ENCODE results near the gene PRPF6.

GRCh38 chr20:64073476-64074183 lies 92.7 kb downstream of the PRPF6 start:
- TF ChIP-seq CTCF (IDR thresholded peaks at IDR 0.05) (no peak), EZH2 (IDR thresholded peaks at IDR 0.05; ENCODE audit: borderline replicate concordance, insufficient read depth, low read depth, low read length, poor library complexity, severe bottlenecking) (no peak)
